H1 (cell line): ENCODE measurements around the gene PAQR9. TPM values are rescaled to one million over a fixed set of nuclear protein-coding genes. Genes with fewer than 3 reads are reported as not detected.

Source experiments
- BRCA1 ChIP-seq: IDR thresholded peaks from 2 replicates; pipeline ENCODE4 v1.6.1; 2012; ENCODE audit warnings: low read depth, low read length, improper control_type of control experiment
- HDAC2 ChIP-seq, 2 experiments: fragments of 300-600 bp in 1 of 2; sonication (generic) in 1 of 2; IDR thresholded peaks; 2 replicates each; pipeline ENCODE4 v1.6.1; 2011 to 2012; ENCODE audit warnings: low read depth in 2 of 2, low read length in 2 of 2, mild to moderate bottlenecking in 2 of 2, moderate library complexity in 2 of 2, borderline replicate concordance in 1 of 2, inconsistent platforms in 1 of 2
- polyA plus RNA-seq, 7 experiments: library from polyadenylated mRNA; depleted of rRNA in 3 of 7; stranded (reverse) in 5 of 7; unstranded in 2 of 7; fragments of >200 nt in 5 of 7; fragments of 200-250 nt in 2 of 7; gene quantifications; 1 replicate in 5 of 7; 2 replicates in 1 of 7; 4 replicates in 1 of 7; pipeline versions ENCODE4 v1.2.1 to v1.2.3, GENCODE V29; 2011 to 2013; ENCODE audit warnings: missing spikeins in 2 of 7, mixed read lengths in 2 of 7
- total RNA-seq: library from RNA; stranded (reverse); fragmentation: NEBNext Ultra II Directional; extraction: Animal tissue kit (Norgen Biotek cat#: 25700); gene quantifications from 2 replicates; pipeline ENCODE4 v1.2.1, GENCODE V29; 2021

PAQR9 gene
- total and polyA plus RNA-seq, 2 of the 8 experiments (the other 6 are each of a cell fraction or from before 2014, with no cell fraction given): 2.6 to 5.2 TPM

DNA sequence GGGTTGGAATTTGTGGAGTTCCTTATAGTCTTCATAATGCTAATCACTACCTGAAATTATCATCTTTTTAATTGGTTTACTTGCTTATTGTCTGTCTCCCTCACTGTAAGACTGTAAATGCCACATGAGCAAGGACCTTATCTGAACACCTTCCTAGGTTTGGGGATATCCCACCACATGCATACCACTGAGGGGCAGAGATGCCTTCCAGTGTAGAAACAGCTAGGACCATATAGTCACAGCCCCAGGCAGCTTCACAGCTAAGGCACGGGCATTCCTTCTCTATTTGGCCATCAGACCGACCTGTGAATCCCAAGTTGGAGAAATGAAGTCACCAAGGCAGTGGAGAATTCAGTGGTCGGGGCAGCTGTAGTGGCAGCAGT, 28.6 kb downstream of the PAQR9 start (continued):
- no peak for TF ChIP-seq HDAC2 (IDR thresholded peaks at IDR 0.05; ENCODE audit: borderline replicate concordance in 1 of 2, low read depth in 2 of 2, low read length in 2 of 2)
- no peak for TF ChIP-seq BRCA1
